ENCODE results near the gene WDR37.
A peak's percentile ranks its signal among the peaks of the same experiment; 100 is the strongest.
"Not testable (repeated sequence)": the region's sequence is repeated elsewhere in the genome, so short reads cannot be mapped to it uniquely, and the experiment has no call there.

The WDR37 gene

GRCh38 chr10:1109795-1110673 is 53.8 kb downstream of the WDR37 start:
- peak; percentile 63 to 84 for DNase-seq

GRCh38 chr10:1110674-1111119 is 54.5 kb downstream of the WDR37 start:
- no peak for DNase-seq

- DNase-seq = no peak
These were observed 58.1 kb downstream of the WDR37 start for GRCh38 chr10:1114315-1114714.

- DNase-seq = no peak
These were observed 58.8 kb downstream of the WDR37 start for GRCh38 chr10:1114719-1115606.

- no peak for DNase-seq
These were observed 59.4 kb downstream of the WDR37 start for GRCh38 chr10:1115607-1115955.

- DNase-seq = no peak
These were observed 59.9 kb downstream of the WDR37 start for GRCh38 chr10:1116051-1116450.

GRCh38 chr10:1116696-1117280 is 60.6 kb downstream of the WDR37 start:
- DNase-seq = no peak

- no peak for DNase-seq
These were observed 61.5 kb downstream of the WDR37 start for GRCh38 chr10:1117651-1118050.

GRCh38 chr10:1118318-1118717 is 62.1 kb downstream of the WDR37 start:
- DNase-seq = not testable (repeated sequence)

- no peak for DNase-seq
These were observed 62.8 kb downstream of the WDR37 start for GRCh38 chr10:1119027-1119426.

- no peak for DNase-seq
These were observed 63.3 kb downstream of the WDR37 start for GRCh38 chr10:1119501-1119900.

- DNase-seq = no peak
These were observed 64.1 kb downstream of the WDR37 start for GRCh38 chr10:1120306-1120705.

- DNase-seq = no peak
These were observed 64.6 kb downstream of the WDR37 start for GRCh38 chr10:1120801-1121211.

GRCh38 chr10:1121271-1121970 is 65.2 kb downstream of the WDR37 start:
- no peak for DNase-seq

GRCh38 chr10:1122349-1122748 is 66.2 kb downstream of the WDR37 start:
- no peak for DNase-seq

GRCh38 chr10:1123198-1123597 is 67.0 kb downstream of the WDR37 start:
- DNase-seq = no peak

GRCh38 chr10:1123972-1124371 is 67.8 kb downstream of the WDR37 start:
- DNase-seq = no peak

GRCh38 chr10:1124796-1125195 is 68.6 kb downstream of the WDR37 start:
- DNase-seq = no peak

- no peak for DNase-seq
These were observed 70.3 kb downstream of the WDR37 start for GRCh38 chr10:1126461-1126860.

- DNase-seq = no peak
These were observed 71.4 kb downstream of the WDR37 start for GRCh38 chr10:1127629-1128028.

GRCh38 chr10:1128115-1128514 is 71.9 kb downstream of the WDR37 start:
- DNase-seq = no peak

- DNase-seq = no peak
These were observed 72.5 kb downstream of the WDR37 start for GRCh38 chr10:1128649-1129048.

GRCh38 chr10:1130226-1130625 is 74.0 kb downstream of the WDR37 start:
- no peak for DNase-seq

All from CD4-positive, alpha-beta T cell treated with Interferon alpha-2 for 1 hour (primary cell).